Kidney epithelial cell (primary cell): ENCODE results near the gene MPDZ. TPM values are rescaled to one million over a fixed set of nuclear protein-coding genes. Genes with fewer than 3 reads are reported as not detected.
A peak's percentile ranks its signal among the peaks of the same experiment; 100 is the strongest.

Experiments used
- DNase-seq: peaks from one replicate; pipeline ENCODE4 v3.0.0-alpha.2; 2010; ENCODE audit warnings: low read depth
- H3K27me3 ChIP-seq: 2 replicates; pipeline ENCODE4 v1.6.0; 2011; ENCODE audit warnings: low read length; ENCODE audit not compliant: control insufficient read depth, insufficient read depth
- H3K36me3 ChIP-seq: 2 replicates; pipeline ENCODE4 v1.5.1; 2011; ENCODE audit warnings: low read length; ENCODE audit not compliant: control insufficient read depth, insufficient read depth
- H3K4me3 ChIP-seq: 2 replicates; pipeline ENCODE4 v1.5.1; 2011; ENCODE audit warnings: low read depth, mild to moderate bottlenecking, control low read depth, low read length
- total RNA-seq: library from RNA; depleted of rRNA; stranded (reverse); fragments of >200 nt; gene quantifications from 2 replicates; pipeline ENCODE4 v1.2.3, GENCODE V29; 2015
- TF ChIP-seq, protein P1 (sequence below): IDR thresholded peaks from 2 replicates; pipeline ENCODE4 v1.5.1; 2011; ENCODE audit warnings: mild to moderate bottlenecking, moderate library complexity, low read length, control low read depth, inconsistent platforms; ENCODE audit not compliant: insufficient read depth, poor library complexity, severe bottlenecking

MPDZ gene
- total RNA-seq, 1 donor from 2014 or later, result 17.3 TPM

DNA sequence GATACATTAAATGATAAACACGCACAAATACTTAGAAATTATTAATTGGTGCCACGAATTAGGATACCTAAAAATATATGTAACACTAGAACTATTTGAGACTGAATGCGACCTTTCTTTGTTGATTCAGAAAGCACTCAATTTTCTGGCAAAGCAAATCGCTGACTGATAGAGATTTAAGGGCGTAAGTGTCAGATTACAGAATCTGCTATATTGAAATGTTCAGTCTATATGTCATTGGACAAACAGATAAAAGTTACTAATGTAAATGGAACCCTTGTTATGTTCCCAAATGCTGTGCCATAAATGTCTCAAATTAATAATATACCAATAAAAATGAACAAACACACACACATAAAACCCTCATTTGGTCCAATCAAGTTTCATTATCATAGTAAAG, 137.9 kb downstream of the MPDZ start:
- no peak for DNase-seq
- peaks cover 1% of the 10 kb centered on the region for H3K36me3 ChIP-seq
- no peaks in the 10 kb centered on the region for H3K27me3 ChIP-seq
- TF ChIP-seq, protein P1, sequence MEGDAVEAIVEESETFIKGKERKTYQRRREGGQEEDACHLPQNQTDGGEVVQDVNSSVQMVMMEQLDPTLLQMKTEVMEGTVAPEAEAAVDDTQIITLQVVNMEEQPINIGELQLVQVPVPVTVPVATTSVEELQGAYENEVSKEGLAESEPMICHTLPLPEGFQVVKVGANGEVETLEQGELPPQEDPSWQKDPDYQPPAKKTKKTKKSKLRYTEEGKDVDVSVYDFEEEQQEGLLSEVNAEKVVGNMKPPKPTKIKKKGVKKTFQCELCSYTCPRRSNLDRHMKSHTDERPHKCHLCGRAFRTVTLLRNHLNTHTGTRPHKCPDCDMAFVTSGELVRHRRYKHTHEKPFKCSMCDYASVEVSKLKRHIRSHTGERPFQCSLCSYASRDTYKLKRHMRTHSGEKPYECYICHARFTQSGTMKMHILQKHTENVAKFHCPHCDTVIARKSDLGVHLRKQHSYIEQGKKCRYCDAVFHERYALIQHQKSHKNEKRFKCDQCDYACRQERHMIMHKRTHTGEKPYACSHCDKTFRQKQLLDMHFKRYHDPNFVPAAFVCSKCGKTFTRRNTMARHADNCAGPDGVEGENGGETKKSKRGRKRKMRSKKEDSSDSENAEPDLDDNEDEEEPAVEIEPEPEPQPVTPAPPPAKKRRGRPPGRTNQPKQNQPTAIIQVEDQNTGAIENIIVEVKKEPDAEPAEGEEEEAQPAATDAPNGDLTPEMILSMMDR, result no peak
- H3K4me3 ChIP-seq, result no peak overlapping the region

- TF ChIP-seq, protein P1, result no peak
- no peak for DNase-seq
These were observed 138.5 kb downstream of the MPDZ start for GRCh38 chr9:13140843-13141592.

DNA sequence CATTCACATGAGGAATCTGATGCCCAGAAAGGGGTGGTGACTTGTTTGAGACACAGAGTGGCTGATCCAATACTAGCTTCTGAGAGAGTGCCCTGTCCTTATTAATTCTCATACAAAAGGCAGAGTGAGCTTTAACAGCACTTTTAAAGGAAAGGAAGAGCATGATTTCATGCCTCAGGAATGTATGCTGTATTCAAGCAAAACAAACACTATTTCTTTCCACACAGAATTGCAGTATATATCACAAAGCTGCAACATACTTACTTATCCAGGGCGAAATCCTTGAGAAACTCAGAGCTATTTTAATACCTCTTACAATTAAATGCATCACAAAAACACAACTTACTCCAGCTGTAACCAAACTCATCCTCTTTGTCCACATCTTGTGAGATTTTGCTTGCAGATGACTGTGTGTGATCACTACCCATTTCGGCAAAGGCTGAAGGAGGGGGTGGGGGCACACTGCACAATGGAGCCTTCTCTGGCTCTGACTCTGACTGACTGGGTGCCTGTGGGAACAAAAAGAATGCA, 139.8 kb downstream of the MPDZ start:
- DNase-seq, result peak; percentile 79
- TF ChIP-seq, protein P1, result no peak
- Histone ChIP-seq H3K27me3 (no peaks in the 10 kb centered on the region), H3K4me3 (no peak overlapping the region), H3K36me3 (peaks cover 1% of the 10 kb centered on the region)

More at GRCh38 chr9:13140843-13141592, 138.5 kb downstream of the MPDZ start:
- Histone ChIP-seq H3K4me3 (no peak overlapping the region), H3K36me3 (peaks cover 1% of the 10 kb centered on the region), H3K27me3 (no peaks in the 10 kb centered on the region)

GRCh38 chr9:13137426-13137825, 142.1 kb downstream of the MPDZ start:
- TF ChIP-seq, protein P1, result no peak
- DNase-seq, result no peak
- H3K4me3 ChIP-seq, result no peak overlapping the region
- no peaks in the 10 kb centered on the region for H3K27me3 ChIP-seq
- peaks cover 1% of the 10 kb centered on the region for H3K36me3 ChIP-seq

- Histone ChIP-seq H3K36me3 (no peaks in the 10 kb centered on the region), H3K4me3 (no peak overlapping the region), H3K27me3 (no peaks in the 10 kb centered on the region)
- no peak for DNase-seq
- TF ChIP-seq, protein P1, result no peak
These were observed 147.5 kb downstream of the MPDZ start for GRCh38 chr9:13131991-13132390.
